Measurements from ENCODE around the gene CYP4A11.
"Not testable (repeated sequence)": the region's sequence is repeated elsewhere in the genome, so short reads cannot be mapped to it uniquely, and the experiment has no call there.

GRCh38 chr1:46955116-46955515 lies 13.8 kb upstream of the CYP4A11 start:
- TF ChIP-seq EZH2phosphoT487 (IDR thresholded peaks at IDR 0.05; ENCODE audit: borderline replicate concordance, low read depth); CTCF (IDR thresholded peaks at IDR 0.05); USF1 (IDR thresholded peaks at IDR 0.05; ENCODE audit: borderline replicate concordance, low read depth); TAF1 (IDR thresholded peaks at IDR 0.05; ENCODE audit: borderline replicate concordance, low read depth, low read length); EP300 (IDR thresholded peaks at IDR 0.05; ENCODE audit: borderline replicate concordance in 1 of 2, low read depth in 1 of 2, low read length in 1 of 2); GABPA (IDR thresholded peaks at IDR 0.05; ENCODE audit: low read depth); RFX5 (IDR thresholded peaks at IDR 0.05; ENCODE audit: low read length); NFIC (IDR thresholded peaks at IDR 0.05; ENCODE audit: borderline replicate concordance); USF2 (IDR thresholded peaks at IDR 0.05; ENCODE audit: borderline replicate concordance, low read depth, low read length); JUND (IDR thresholded peaks at IDR 0.05); MEF2A (IDR thresholded peaks at IDR 0.05; ENCODE audit: borderline replicate concordance, low read depth); POLR2AphosphoS5 (IDR thresholded peaks at IDR 0.05; ENCODE audit: low read depth, low read length); REST (IDR thresholded peaks at IDR 0.05; ENCODE audit: low read depth, low read length); YY1 (IDR thresholded peaks at IDR 0.05; ENCODE audit: low read depth): not testable (repeated sequence)
